ENCODE results near the gene KRTAP2-1. TPM values are rescaled to one million over a fixed set of nuclear protein-coding genes. Genes with fewer than 3 reads are reported as not detected.
"Not testable (repeated sequence)": the region's sequence is repeated elsewhere in the genome, so short reads cannot be mapped to it uniquely, and the experiment has no call there.

KRTAP2-1 gene
- total RNA-seq, 2 donors from 2014 or later = not detected

GRCh38 chr17:41057547-41057946 lies 10.4 kb upstream of the KRTAP2-1 start:
- H3K27me3 ChIP-seq = no peaks in the 10 kb centered on the region

GRCh38 chr17:41055130-41055529 lies 8.0 kb upstream of the KRTAP2-1 start, which contains the start of gene KRTAP2-2:
Gene KRTAP2-2 (minus strand): TSS chr17:41055230. CDS start chr17:41055211, 19 bp downstream.
- not testable (repeated sequence) for DNase-seq (ENCODE audit: low spot score); H3K36me3 ChIP-seq; H3K27ac ChIP-seq; H3K27me3 ChIP-seq; H3K4me3 ChIP-seq; H3K4me1 ChIP-seq
- peaks cover 0 to 16% of the 10 kb centered on the region in 2 donors for H3K9me3 ChIP-seq

More at GRCh38 chr17:41057547-41057946, 10.4 kb upstream of the KRTAP2-1 start:
- Histone ChIP-seq H3K4me3 (no peak overlapping the region), H3K4me1 (no peaks in the 10 kb centered on the region), H3K9me3 (peaks cover 0 to 16% of the 10 kb centered on the region in 2 donors), H3K36me3 (no peaks in the 10 kb centered on the region), H3K27ac (no peak overlapping the region)
- no peak for DNase-seq (ENCODE audit: low spot score)
- no peak for TF ChIP-seq CTCF (IDR thresholded peaks at IDR 0.05)

GRCh38 chr17:41054556-41054955 lies 7.4 kb upstream of the KRTAP2-1 start:
- not testable (repeated sequence) for H3K4me1 ChIP-seq; DNase-seq (ENCODE audit: low spot score); H3K36me3 ChIP-seq; H3K27me3 ChIP-seq; H3K4me3 ChIP-seq; H3K27ac ChIP-seq
- peaks cover 0 to 16% of the 10 kb centered on the region in 2 donors for H3K9me3 ChIP-seq

- H3K4me1 ChIP-seq = no peaks in the 10 kb centered on the region
- TF ChIP-seq CTCF (IDR thresholded peaks at IDR 0.05) = no peak
- DNase-seq (ENCODE audit: low spot score) = no peak
- peaks cover 0 to 16% of the 10 kb centered on the region in 2 donors for H3K9me3 ChIP-seq
- H3K27me3 ChIP-seq = no peaks in the 10 kb centered on the region
- no peak overlapping the region for H3K27ac ChIP-seq
- H3K4me3 ChIP-seq = no peak overlapping the region
- H3K36me3 ChIP-seq = no peaks in the 10 kb centered on the region
These were observed 6.9 kb upstream of the KRTAP2-1 start for GRCh38 chr17:41054025-41054424.

GRCh38 chr17:41052566-41052965 lies 5.5 kb upstream of the KRTAP2-1 start:
- H3K27me3 ChIP-seq = no peaks in the 10 kb centered on the region
- no peak overlapping the region for H3K27ac ChIP-seq
- no peaks in the 10 kb centered on the region for H3K4me1 ChIP-seq
- no peak for DNase-seq (ENCODE audit: low spot score)
- no peak for TF ChIP-seq CTCF (IDR thresholded peaks at IDR 0.05)
- H3K36me3 ChIP-seq = no peaks in the 10 kb centered on the region
- peaks cover 0 to 13% of the 10 kb centered on the region in 2 donors for H3K9me3 ChIP-seq
- no peak overlapping the region for H3K4me3 ChIP-seq

- TF ChIP-seq CTCF (IDR thresholded peaks at IDR 0.05) = no peak
- Histone ChIP-seq H3K9me3 (peaks cover 0 to 8% of the 10 kb centered on the region in 2 donors), H3K4me1 (no peaks in the 10 kb centered on the region), H3K27ac (no peak overlapping the region), H3K36me3 (no peaks in the 10 kb centered on the region), H3K4me3 (no peak overlapping the region), H3K27me3 (no peaks in the 10 kb centered on the region)
- no peak for DNase-seq (ENCODE audit: low spot score)
These were observed 2.0 kb upstream of the KRTAP2-1 start for GRCh38 chr17:41049110-41049509.

GRCh38 chr17:41048441-41048840 lies 1.3 kb upstream of the KRTAP2-1 start:
- Histone ChIP-seq H3K9me3 (peaks cover 0 to 4% of the 10 kb centered on the region in 2 donors), H3K4me1 (no peaks in the 10 kb centered on the region), H3K27me3 (no peaks in the 10 kb centered on the region), H3K36me3 (no peaks in the 10 kb centered on the region), H3K27ac (no peak overlapping the region), H3K4me3 (no peak overlapping the region)
- DNase-seq (ENCODE audit: low spot score) = no peak
- no peak for TF ChIP-seq CTCF (IDR thresholded peaks at IDR 0.05)

All from right atrium auricular region (tissue), 2 donors.